ENCODE results near the gene MAML3.

Gene MAML3

DNA sequence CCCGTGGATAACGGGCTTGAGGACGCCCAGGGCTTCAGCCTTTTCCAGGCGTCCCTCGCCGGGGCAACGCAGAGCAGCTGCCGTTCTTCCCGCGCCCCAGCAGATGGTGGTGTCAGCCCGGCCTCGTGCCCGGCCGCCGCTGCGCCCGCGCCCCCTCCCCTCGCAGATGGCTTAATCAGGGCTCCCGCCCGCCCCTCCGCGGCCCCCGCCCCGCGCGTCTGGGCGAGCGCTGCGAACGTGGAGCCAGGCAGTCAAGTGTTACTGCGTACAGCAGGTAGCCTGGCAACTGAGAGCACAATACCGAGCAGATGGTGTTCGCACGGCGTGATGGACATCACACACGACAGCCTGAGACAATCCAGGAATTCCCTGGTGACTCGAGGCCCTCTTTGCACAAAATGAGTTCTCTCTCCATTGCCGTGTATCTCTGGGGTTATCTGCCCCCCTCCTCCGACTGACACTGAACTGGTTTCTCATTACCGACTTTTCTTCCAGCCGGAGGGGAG lies 419.1 kb downstream of the MAML3 start:
- H3K4me3 ChIP-seq (ENCODE audit: low read depth, low read length) = peak overlapping the region; percentile 61

DNA sequence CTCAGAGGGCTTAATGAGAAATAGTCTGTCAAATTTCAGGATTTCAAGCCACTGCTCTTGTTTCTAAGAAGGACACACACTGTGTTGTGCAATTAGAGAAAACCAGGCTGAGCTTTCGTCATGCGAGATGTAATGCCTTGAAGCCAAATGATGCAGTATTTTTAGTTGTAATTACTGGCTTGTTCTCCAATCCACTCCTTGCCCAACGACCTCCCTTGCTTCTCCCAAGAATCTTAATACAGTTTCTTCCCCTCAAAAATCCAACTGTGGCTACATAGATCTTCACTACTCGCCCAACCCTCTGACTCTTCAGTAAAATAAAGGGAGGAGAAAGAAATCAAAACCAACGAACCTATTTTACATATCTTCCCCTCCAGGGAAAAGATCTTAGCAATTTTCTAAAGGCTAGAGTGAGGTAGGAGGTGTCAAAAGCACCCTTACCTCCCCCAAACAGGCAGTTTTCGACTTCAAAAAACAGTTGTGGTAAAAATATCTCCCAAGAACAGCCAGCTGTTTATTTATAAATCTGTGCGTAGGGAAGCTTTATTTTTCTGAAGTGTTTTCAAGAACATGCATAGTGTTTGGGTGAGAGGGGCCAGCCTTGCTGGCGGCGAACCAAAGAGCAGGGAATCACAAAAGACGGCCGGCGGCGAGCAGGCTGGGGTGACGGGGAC lies 419.6 kb downstream of the MAML3 start:
- peak overlapping the region; percentile 61 for H3K4me3 ChIP-seq (ENCODE audit: low read depth, low read length)
- TF ChIP-seq, protein P1, sequence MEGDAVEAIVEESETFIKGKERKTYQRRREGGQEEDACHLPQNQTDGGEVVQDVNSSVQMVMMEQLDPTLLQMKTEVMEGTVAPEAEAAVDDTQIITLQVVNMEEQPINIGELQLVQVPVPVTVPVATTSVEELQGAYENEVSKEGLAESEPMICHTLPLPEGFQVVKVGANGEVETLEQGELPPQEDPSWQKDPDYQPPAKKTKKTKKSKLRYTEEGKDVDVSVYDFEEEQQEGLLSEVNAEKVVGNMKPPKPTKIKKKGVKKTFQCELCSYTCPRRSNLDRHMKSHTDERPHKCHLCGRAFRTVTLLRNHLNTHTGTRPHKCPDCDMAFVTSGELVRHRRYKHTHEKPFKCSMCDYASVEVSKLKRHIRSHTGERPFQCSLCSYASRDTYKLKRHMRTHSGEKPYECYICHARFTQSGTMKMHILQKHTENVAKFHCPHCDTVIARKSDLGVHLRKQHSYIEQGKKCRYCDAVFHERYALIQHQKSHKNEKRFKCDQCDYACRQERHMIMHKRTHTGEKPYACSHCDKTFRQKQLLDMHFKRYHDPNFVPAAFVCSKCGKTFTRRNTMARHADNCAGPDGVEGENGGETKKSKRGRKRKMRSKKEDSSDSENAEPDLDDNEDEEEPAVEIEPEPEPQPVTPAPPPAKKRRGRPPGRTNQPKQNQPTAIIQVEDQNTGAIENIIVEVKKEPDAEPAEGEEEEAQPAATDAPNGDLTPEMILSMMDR (conservative IDR thresholded peaks at IDR 0.05; ENCODE audit: low read depth, low read length) = no peak

More for the DNA sequence above, 419.1 kb downstream of the MAML3 start:
- TF ChIP-seq, protein P1 (conservative IDR thresholded peaks at IDR 0.05; ENCODE audit: low read depth, low read length) = peak; percentile 58
- peak; percentile 80 for DNase-seq (ENCODE audit: low read depth)

DNA sequence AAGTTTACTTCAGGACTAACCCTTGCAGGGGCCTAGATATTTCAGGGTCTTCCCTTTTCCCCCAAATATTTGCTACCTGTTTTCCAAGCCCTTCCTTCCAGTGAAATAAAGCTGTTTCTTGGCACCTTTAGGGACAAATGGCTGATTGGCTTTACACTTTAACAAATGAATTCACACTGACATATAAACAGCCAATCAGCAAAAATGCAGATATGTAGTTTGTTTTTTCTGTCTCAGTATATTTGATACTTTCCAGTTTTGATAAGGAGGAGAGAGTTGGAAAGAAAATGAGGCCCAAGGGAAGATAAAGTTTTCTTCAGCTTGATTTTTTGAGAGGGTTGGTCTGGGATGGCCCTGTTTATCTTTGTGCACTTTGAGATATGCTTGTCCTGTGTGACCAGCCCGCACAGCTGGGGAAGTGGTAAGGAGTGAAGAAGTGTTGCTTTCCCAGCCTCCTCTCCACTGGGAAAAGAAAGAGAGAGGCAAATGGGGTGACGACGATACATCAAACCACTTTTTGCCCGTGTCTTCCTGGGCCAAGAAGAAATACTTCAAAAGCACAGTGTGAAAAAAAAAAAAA lies 420.9 kb downstream of the MAML3 start:
- no peak for DNase-seq (ENCODE audit: low read depth)
- TF ChIP-seq, protein P1 (conservative IDR thresholded peaks at IDR 0.05; ENCODE audit: low read depth, low read length) = no peak
- H3K4me3 ChIP-seq (ENCODE audit: low read depth, low read length) = no peak overlapping the region

More for the DNA sequence above, 419.6 kb downstream of the MAML3 start:
- peak; percentile 81 for DNase-seq (ENCODE audit: low read depth)

DNA sequence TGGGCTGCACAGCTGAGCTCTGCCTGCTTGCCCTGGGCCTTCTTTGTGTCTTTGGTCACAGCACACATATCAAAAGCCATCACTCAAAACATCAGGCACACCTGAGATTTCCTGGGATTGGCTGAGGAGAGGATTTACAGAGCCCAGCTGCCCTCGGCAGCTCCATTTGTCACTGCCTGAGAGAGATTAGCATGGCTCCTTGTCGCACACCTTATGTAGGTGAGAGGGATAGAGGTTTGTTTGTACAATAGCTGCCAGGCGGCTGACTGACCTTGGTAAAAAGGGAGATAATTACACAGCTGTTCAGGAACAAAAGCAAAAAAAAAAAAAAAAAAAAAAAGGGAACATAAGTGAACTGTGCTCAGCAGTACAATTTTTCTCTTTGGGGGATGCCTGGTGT lies 425.1 kb downstream of the MAML3 start:
- no peak overlapping the region for H3K4me3 ChIP-seq (ENCODE audit: low read depth, low read length)
- TF ChIP-seq, protein P1 (conservative IDR thresholded peaks at IDR 0.05; ENCODE audit: low read depth, low read length) = no peak
- no peak for DNase-seq (ENCODE audit: low read depth)

DNA sequence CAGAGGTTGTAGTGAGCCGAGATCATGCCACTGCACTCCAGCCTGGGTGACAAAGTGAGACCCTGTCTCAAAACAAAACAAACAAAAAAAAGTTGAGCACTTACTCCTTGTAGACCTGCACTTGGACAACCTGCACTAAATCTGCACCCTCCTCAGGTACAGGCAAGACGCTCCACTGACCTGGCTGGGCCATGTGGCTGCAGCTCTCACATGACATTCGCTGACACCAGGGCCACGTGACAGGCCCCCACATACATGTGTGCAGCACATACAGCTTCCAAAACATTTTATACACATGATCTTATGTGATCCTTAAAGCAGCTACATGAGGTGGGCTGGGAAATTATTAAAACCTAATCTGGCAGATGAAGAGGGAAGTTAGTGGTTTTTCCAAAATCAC lies 425.8 kb downstream of the MAML3 start:
- TF ChIP-seq, protein P1 (conservative IDR thresholded peaks at IDR 0.05; ENCODE audit: low read depth, low read length) = no peak
- H3K4me3 ChIP-seq (ENCODE audit: low read depth, low read length) = no peak overlapping the region
- DNase-seq (ENCODE audit: low read depth) = no peak

DNA sequence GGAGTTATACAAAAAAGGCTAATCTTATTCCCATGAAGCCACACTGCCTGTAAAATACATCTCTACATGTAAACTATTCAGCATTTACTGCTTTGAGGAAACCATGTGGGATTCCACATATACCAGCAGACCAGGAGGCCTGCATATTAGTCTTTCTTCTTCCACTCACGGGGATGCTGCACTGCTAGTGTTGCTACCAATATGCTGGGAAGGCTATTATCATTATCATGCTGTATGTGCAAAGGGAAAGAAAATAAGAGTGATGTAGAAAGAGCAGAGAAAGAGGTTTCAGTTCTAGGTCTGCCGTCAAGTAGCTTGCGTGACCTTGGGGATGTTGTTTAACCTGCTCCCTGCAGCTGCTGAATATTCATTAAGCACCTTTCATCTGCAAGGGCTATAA lies 427.4 kb downstream of the MAML3 start:
- no peak overlapping the region for H3K4me3 ChIP-seq (ENCODE audit: low read depth, low read length)
- DNase-seq (ENCODE audit: low read depth) = no peak
- TF ChIP-seq, protein P1 (conservative IDR thresholded peaks at IDR 0.05; ENCODE audit: low read depth, low read length) = no peak
